Activated naive CD4-positive, alpha-beta T cell treated with Interleukin-2 at 50 U/mL for 16 hours (primary cell): Measurements from ENCODE around the gene ORC2.

Experiments
- DNase-seq: peaks from one replicate; pipeline ENCODE4 v3.0.0-alpha.2; 2020

The ORC2 gene

DNA sequence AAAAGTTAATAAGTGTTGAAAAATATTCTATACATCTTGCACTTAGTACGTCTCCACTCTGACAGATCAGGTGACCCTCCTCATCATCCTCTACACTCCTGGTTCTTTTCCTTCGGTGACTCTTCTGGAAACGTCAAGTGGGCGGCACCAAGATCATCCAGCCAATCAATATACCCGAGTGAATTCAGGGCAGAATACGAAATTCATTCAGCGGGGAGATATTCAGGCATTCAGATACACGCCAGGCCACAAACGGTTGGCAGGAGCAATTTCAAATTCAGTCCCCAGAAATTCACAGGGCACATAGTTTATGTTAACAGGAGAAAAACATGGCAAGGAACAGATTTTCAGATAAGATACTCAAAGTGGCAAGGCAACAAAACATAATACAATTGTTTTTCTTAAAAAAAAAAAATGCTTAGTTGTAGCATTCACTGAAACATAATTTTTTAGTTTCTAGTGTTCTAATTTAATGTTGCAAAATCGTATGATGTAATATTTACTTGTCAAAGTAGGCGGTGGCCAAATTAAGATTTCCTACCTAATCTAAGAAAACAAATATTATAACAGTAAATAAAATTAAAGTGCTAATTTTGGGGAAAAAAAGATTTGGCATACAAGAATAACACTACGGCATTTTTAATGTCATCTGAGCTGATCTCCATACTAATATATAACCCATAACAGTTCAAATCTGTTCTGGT lies 103.2 kb downstream of the ORC2 start:
- peak; percentile 28 for DNase-seq
